PC-9 (cell line): ENCODE data around the gene DLD. TPM values are rescaled to one million over a fixed set of nuclear protein-coding genes. Genes with fewer than 3 reads are reported as not detected.
A peak's percentile ranks its signal among the peaks of the same experiment; 100 is the strongest.
"Not testable (repeated sequence)": the region's sequence is repeated elsewhere in the genome, so short reads cannot be mapped to it uniquely, and the experiment has no call there.

Experiments
- BruUV-seq: library from RNA; stranded (reverse); fragments of 400-500 nt; replicated peaks from 2 replicates; lab custom pipeline; 2021; lab: Mats Ljungman, UMichigan
- CTCF ChIA-PET: fragments of 300-600 bp; sonication (Branson Sonifier 250); formaldehyde crosslinking; loops from one replicate; lab custom pipeline; 2022; ENCODE audit warnings: antibody characterized with exemption; lab: Charles Lee
- POLR2A ChIA-PET: fragments of 300-600 bp; sonication (Branson Sonifier 250); formaldehyde crosslinking; loops from one replicate; lab custom pipeline; 2022; ENCODE audit warnings: antibody characterized with exemption; ENCODE audit not compliant: unreplicated experiment; lab: Charles Lee
- DNase-seq, 2 experiments: peaks; one replicate each; pipeline versions ENCODE4 v3.0.0 to v3.0.0-alpha.2; 2015 to 2022; ENCODE audit warnings: mixed read lengths in 1 of 2
- H2AFZ ChIP-seq: fragments of 200-600 bp; sonication (generic); 2 replicates; pipeline ENCODE4 v1.8.1; 2017; ENCODE audit warnings: antibody characterized with exemption
- H3F3A ChIP-seq: fragments of 200-600 bp; sonication (generic); 2 replicates; pipeline ENCODE4 v1.8.1; 2017; ENCODE audit warnings: antibody characterized with exemption, mild to moderate bottlenecking, low read depth; ENCODE audit not compliant: insufficient read depth
- H3K27ac ChIP-seq: fragments of 200-600 bp; sonication (generic); 2 replicates; pipeline ENCODE4 v1.6.1; 2016; ENCODE audit warnings: mixed run types
- H3K27me3 ChIP-seq: fragments of 200-600 bp; sonication (generic); 2 replicates; pipeline ENCODE4 v1.6.1; 2016; ENCODE audit warnings: low read depth, mixed run types; ENCODE audit not compliant: insufficient read depth
- H3K36me3 ChIP-seq: fragments of 200-600 bp; sonication (generic); 2 replicates; pipeline ENCODE4 v1.6.1; 2016; ENCODE audit warnings: low read depth, mixed run types
- H3K4me1 ChIP-seq: fragments of 200-600 bp; sonication (generic); replicated peaks from 2 replicates; pipeline ENCODE4 v1.6.1; 2016; ENCODE audit warnings: mixed run types; ENCODE audit not compliant: insufficient read depth
- H3K4me2 ChIP-seq: fragments of 200-600 bp; sonication (generic); 2 replicates; pipeline ENCODE4 v1.6.1; 2017; ENCODE audit warnings: mixed run types
- H3K4me3 ChIP-seq: fragments of 200-600 bp; sonication (generic); 2 replicates; pipeline ENCODE4 v1.6.1; 2016; ENCODE audit warnings: mixed run types
- H3K79me2 ChIP-seq: fragments of 200-600 bp; sonication (generic); 2 replicates; pipeline ENCODE4 v1.6.1; 2017; ENCODE audit warnings: low read depth, mixed run types
- H3K9me2 ChIP-seq: fragments of 200-600 bp; sonication (generic); 2 replicates; pipeline ENCODE4 v1.8.1; 2017; ENCODE audit warnings: mild to moderate bottlenecking; ENCODE audit not compliant: insufficient read depth
- H3K9me3 ChIP-seq: fragments of 200-600 bp; sonication (generic); 2 replicates; pipeline ENCODE4 v1.8.1; 2016; ENCODE audit warnings: low read depth; ENCODE audit not compliant: insufficient read depth
- H4K20me1 ChIP-seq: fragments of 200-600 bp; sonication (generic); 2 replicates; pipeline ENCODE4 v1.8.1; 2017; ENCODE audit not compliant: insufficient read depth
- EZH2 ChIP-seq: fragments of 200-600 bp; sonication (generic); IDR thresholded peaks from 2 replicates; pipeline ENCODE4 v1.8.0; 2017; ENCODE audit warnings: antibody characterized with exemption, low read depth
- intact Hi-C: fragments of 100-400 bp; cut with micrococcal nuclease; formaldehyde crosslinking; loops from one replicate; pipeline ENCODE4 v1.10.0; 2022; ENCODE audit not compliant: unreplicated experiment
- total RNA-seq: library from RNA; stranded (reverse); gene quantifications from 2 replicates; pipeline ENCODE4 v1.2.3, GENCODE V29; 2021
- TF ChIP-seq, protein P1 (sequence below): fragments of 200-600 bp; sonication (generic); conservative IDR thresholded peaks from 2 replicates; pipeline ENCODE4 v1.6.1; 2017; ENCODE audit warnings: mixed run types, antibody characterized with exemption, mild to moderate bottlenecking, moderate library complexity

DLD gene
- total RNA-seq, 1 experiment from 2014 or later: 157 TPM

- H2AFZ ChIP-seq: no peak overlapping the region
- ChIA-PET CTCF (interaction anchor here (0.6 to 1.0 kb wide), 2 partner anchors 62 to 74 kb away, joined by 3 to 4 read pairs; partner anchors contain the start of gene DLD), POLR2A (interaction anchor here (0.7 kb wide), 2 partner anchors 10 to 346 kb away, joined by 3 to 5 read pairs; no protein-coding TSS in a partner anchor)
- peaks cover 10% of the 10 kb centered on the region; the same call in 1 of the 2 replicates for H3K79me2 ChIP-seq
- H3F3A ChIP-seq: peaks cover 74% of the 10 kb centered on the region
- H3K4me3 ChIP-seq: no peak overlapping the region
- TF ChIP-seq, protein P1, sequence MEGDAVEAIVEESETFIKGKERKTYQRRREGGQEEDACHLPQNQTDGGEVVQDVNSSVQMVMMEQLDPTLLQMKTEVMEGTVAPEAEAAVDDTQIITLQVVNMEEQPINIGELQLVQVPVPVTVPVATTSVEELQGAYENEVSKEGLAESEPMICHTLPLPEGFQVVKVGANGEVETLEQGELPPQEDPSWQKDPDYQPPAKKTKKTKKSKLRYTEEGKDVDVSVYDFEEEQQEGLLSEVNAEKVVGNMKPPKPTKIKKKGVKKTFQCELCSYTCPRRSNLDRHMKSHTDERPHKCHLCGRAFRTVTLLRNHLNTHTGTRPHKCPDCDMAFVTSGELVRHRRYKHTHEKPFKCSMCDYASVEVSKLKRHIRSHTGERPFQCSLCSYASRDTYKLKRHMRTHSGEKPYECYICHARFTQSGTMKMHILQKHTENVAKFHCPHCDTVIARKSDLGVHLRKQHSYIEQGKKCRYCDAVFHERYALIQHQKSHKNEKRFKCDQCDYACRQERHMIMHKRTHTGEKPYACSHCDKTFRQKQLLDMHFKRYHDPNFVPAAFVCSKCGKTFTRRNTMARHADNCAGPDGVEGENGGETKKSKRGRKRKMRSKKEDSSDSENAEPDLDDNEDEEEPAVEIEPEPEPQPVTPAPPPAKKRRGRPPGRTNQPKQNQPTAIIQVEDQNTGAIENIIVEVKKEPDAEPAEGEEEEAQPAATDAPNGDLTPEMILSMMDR: no peak
- no peak for TF ChIP-seq EZH2
- no peaks in the 10 kb centered on the region for H3K27me3 ChIP-seq
- no peaks in the 10 kb centered on the region for H3K9me3 ChIP-seq
- BruUV-seq: no TSS peak
- intact Hi-C loops: loop anchor here (2.0 kb wide), 1 partner anchor 75 kb away; no protein-coding TSS in a partner anchor
- H4K20me1 ChIP-seq: no peaks in the 10 kb centered on the region
- no peaks in the 10 kb centered on the region for H3K9me2 ChIP-seq
- peaks cover 69% of the 10 kb centered on the region for H3K4me1 ChIP-seq
- H3K4me2 ChIP-seq: peak overlapping the region; percentile 58
- no peak for DNase-seq
- peak overlapping the region; percentile 86 for H3K27ac ChIP-seq
- peaks cover 32% of the 10 kb centered on the region for H3K36me3 ChIP-seq
Measured at GRCh38 chr7:107953265-107953923, 62.4 kb downstream of the DLD start.

GRCh38 chr7:107953924-107954303, 62.9 kb downstream of the DLD start:
- H3K9me3 ChIP-seq: no peaks in the 10 kb centered on the region
- peaks cover 33% of the 10 kb centered on the region for H3K36me3 ChIP-seq
- no peak overlapping the region for H3K4me3 ChIP-seq
- peaks cover 69% of the 10 kb centered on the region for H3K4me1 ChIP-seq
- ChIA-PET CTCF (interaction anchor here (1.2 kb wide), 1 partner anchor 42 kb away, joined by 5 read pairs; no protein-coding TSS in a partner anchor), POLR2A (interaction anchor here (0.5 kb wide), 1 partner anchor 13 kb away, joined by 4 read pairs; no protein-coding TSS in a partner anchor)
- peaks cover 72% of the 10 kb centered on the region for H3F3A ChIP-seq
- peak overlapping the region; percentile 86 for H3K27ac ChIP-seq
- H4K20me1 ChIP-seq: no peaks in the 10 kb centered on the region
- intact Hi-C loops: loop anchor here (2.0 kb wide), 1 partner anchor 75 kb away; no protein-coding TSS in a partner anchor
- peaks cover 10% of the 10 kb centered on the region; the same call in 1 of the 2 replicates for H3K79me2 ChIP-seq
- H3K4me2 ChIP-seq: peak overlapping the region; percentile 58
- DNase-seq: no peak
- H2AFZ ChIP-seq: no peak overlapping the region
- no peaks in the 10 kb centered on the region for H3K27me3 ChIP-seq
- no TSS peak for BruUV-seq
- no peak for TF ChIP-seq EZH2
- TF ChIP-seq, protein P1: no peak
- no peaks in the 10 kb centered on the region for H3K9me2 ChIP-seq

- no peak overlapping the region for H3K27ac ChIP-seq
- peaks cover 38% of the 10 kb centered on the region for H3K36me3 ChIP-seq
- ChIA-PET CTCF (no interaction called here), POLR2A (no interaction called here)
- no peak overlapping the region for H2AFZ ChIP-seq
- H3K9me3 ChIP-seq: no peaks in the 10 kb centered on the region
- no peaks in the 10 kb centered on the region for H4K20me1 ChIP-seq
- no peak overlapping the region for H3K4me3 ChIP-seq
- peaks cover 69% of the 10 kb centered on the region for H3F3A ChIP-seq
- H3K79me2 ChIP-seq: peaks cover 3% of the 10 kb centered on the region; the same call in 1 of the 2 replicates
- no peak for TF ChIP-seq EZH2
- intact Hi-C loops: no loop called here
- no peaks in the 10 kb centered on the region for H3K27me3 ChIP-seq
- DNase-seq: no peak
- H3K4me1 ChIP-seq: peaks cover 60% of the 10 kb centered on the region
- H3K4me2 ChIP-seq: no peak overlapping the region
- no peaks in the 10 kb centered on the region for H3K9me2 ChIP-seq
- no TSS peak for BruUV-seq
Measured at GRCh38 chr7:107955394-107955793, 64.4 kb downstream of the DLD start.

DNA sequence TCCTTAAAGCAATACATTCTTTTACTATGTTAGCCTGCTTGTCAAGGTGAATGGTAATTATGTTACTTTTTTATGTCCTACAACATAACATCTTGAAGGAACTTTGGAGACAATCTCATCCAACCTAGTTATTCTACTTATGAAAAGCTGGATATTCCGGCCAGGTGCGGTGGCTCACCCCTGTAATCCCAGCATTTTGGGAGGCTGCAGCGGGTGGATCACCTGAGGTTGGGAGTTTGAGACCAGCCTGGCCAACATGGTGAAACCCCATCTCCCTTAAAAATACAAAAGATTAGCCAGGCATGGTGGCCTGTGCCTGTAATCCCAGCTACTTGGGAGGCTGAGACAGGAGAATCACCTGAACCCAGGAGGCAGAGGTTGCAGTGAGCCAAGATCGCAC, 66.0 kb downstream of the DLD start:
- DNase-seq, H2AFZ ChIP-seq, H3K9me3 ChIP-seq, H4K20me1 ChIP-seq, H3K79me2 ChIP-seq, H3K27me3 ChIP-seq, H3K4me2 ChIP-seq, H3K27ac ChIP-seq, H3K9me2 ChIP-seq, intact Hi-C loops, CTCF ChIA-PET, H3K4me3 ChIP-seq, BruUV-seq, POLR2A ChIA-PET: not testable (repeated sequence)
- H3F3A ChIP-seq: peaks cover 54% of the 10 kb centered on the region
- H3K36me3 ChIP-seq: peaks cover 50% of the 10 kb centered on the region
- peaks cover 44% of the 10 kb centered on the region for H3K4me1 ChIP-seq
